PC-9 (cell line): ENCODE data around the gene DKC1. TPM values are rescaled to one million over a fixed set of nuclear protein-coding genes. Genes with fewer than 3 reads are reported as not detected.

Source experiments
- BruUV-seq: library from RNA; stranded (reverse); fragments of 400-500 nt; replicated peaks from 2 replicates; lab custom pipeline; 2021; lab: Mats Ljungman, UMichigan
- CTCF ChIA-PET: fragments of 300-600 bp; sonication (Branson Sonifier 250); formaldehyde crosslinking; loops from one replicate; lab custom pipeline; 2022; ENCODE audit warnings: antibody characterized with exemption; lab: Charles Lee
- POLR2A ChIA-PET: fragments of 300-600 bp; sonication (Branson Sonifier 250); formaldehyde crosslinking; loops from one replicate; lab custom pipeline; 2022; ENCODE audit warnings: antibody characterized with exemption; ENCODE audit not compliant: unreplicated experiment; lab: Charles Lee
- DNase-seq, 2 experiments: peaks; one replicate each; pipeline versions ENCODE4 v3.0.0 to v3.0.0-alpha.2; 2015 to 2022; ENCODE audit warnings: mixed read lengths in 1 of 2
- H2AFZ ChIP-seq: fragments of 200-600 bp; sonication (generic); 2 replicates; pipeline ENCODE4 v1.8.1; 2017; ENCODE audit warnings: antibody characterized with exemption
- H3F3A ChIP-seq: fragments of 200-600 bp; sonication (generic); 2 replicates; pipeline ENCODE4 v1.8.1; 2017; ENCODE audit warnings: antibody characterized with exemption, mild to moderate bottlenecking, low read depth; ENCODE audit not compliant: insufficient read depth
- H3K27ac ChIP-seq: fragments of 200-600 bp; sonication (generic); 2 replicates; pipeline ENCODE4 v1.6.1; 2016; ENCODE audit warnings: mixed run types
- H3K27me3 ChIP-seq: fragments of 200-600 bp; sonication (generic); 2 replicates; pipeline ENCODE4 v1.6.1; 2016; ENCODE audit warnings: low read depth, mixed run types; ENCODE audit not compliant: insufficient read depth
- H3K36me3 ChIP-seq: fragments of 200-600 bp; sonication (generic); 2 replicates; pipeline ENCODE4 v1.6.1; 2016; ENCODE audit warnings: low read depth, mixed run types
- H3K4me1 ChIP-seq: fragments of 200-600 bp; sonication (generic); replicated peaks from 2 replicates; pipeline ENCODE4 v1.6.1; 2016; ENCODE audit warnings: mixed run types; ENCODE audit not compliant: insufficient read depth
- H3K4me2 ChIP-seq: fragments of 200-600 bp; sonication (generic); 2 replicates; pipeline ENCODE4 v1.6.1; 2017; ENCODE audit warnings: mixed run types
- H3K4me3 ChIP-seq: fragments of 200-600 bp; sonication (generic); 2 replicates; pipeline ENCODE4 v1.6.1; 2016; ENCODE audit warnings: mixed run types
- H3K79me2 ChIP-seq: fragments of 200-600 bp; sonication (generic); 2 replicates; pipeline ENCODE4 v1.6.1; 2017; ENCODE audit warnings: low read depth, mixed run types
- H3K9me2 ChIP-seq: fragments of 200-600 bp; sonication (generic); 2 replicates; pipeline ENCODE4 v1.8.1; 2017; ENCODE audit warnings: mild to moderate bottlenecking; ENCODE audit not compliant: insufficient read depth
- H3K9me3 ChIP-seq: fragments of 200-600 bp; sonication (generic); 2 replicates; pipeline ENCODE4 v1.8.1; 2016; ENCODE audit warnings: low read depth; ENCODE audit not compliant: insufficient read depth
- H4K20me1 ChIP-seq: fragments of 200-600 bp; sonication (generic); 2 replicates; pipeline ENCODE4 v1.8.1; 2017; ENCODE audit not compliant: insufficient read depth
- EZH2 ChIP-seq: fragments of 200-600 bp; sonication (generic); IDR thresholded peaks from 2 replicates; pipeline ENCODE4 v1.8.0; 2017; ENCODE audit warnings: antibody characterized with exemption, low read depth
- intact Hi-C: fragments of 100-400 bp; cut with micrococcal nuclease; formaldehyde crosslinking; loops from one replicate; pipeline ENCODE4 v1.10.0; 2022; ENCODE audit not compliant: unreplicated experiment
- total RNA-seq: library from RNA; stranded (reverse); gene quantifications from 2 replicates; pipeline ENCODE4 v1.2.3, GENCODE V29; 2021
- TF ChIP-seq, protein P1 (sequence below): fragments of 200-600 bp; sonication (generic); conservative IDR thresholded peaks from 2 replicates; pipeline ENCODE4 v1.6.1; 2017; ENCODE audit warnings: mixed run types, antibody characterized with exemption, mild to moderate bottlenecking, moderate library complexity

DKC1 gene
- total RNA-seq, 1 experiment from 2014 or later = 101 TPM

DNA sequence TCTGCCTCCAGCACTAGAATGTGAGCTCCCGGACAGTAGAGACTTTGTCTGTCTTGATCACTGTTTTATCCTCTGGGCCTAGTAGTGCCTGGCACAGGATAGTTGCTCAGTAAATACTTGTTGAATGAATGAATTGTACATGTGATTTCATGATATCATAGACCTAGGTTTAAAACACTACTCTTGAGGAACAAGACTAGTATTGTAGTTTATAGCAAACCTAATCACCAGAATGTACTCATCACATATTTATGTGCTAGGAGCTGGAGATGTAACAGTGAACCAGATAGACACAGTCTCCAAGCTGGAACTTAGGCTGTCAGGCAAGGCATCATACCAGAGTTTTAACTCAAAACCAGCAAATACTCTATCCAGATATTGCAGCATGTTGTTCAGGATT, 35.2 kb upstream of the DKC1 start:
- CTCF ChIA-PET = no interaction called here
- no peaks in the 10 kb centered on the region for H3K9me3 ChIP-seq
- H3K9me2 ChIP-seq = no peaks in the 10 kb centered on the region
- H3K4me2 ChIP-seq = no peak overlapping the region
- H3K27ac ChIP-seq = no peak overlapping the region
- POLR2A ChIA-PET = no interaction called here
- DNase-seq = no peak
- no peaks in the 10 kb centered on the region for H3K79me2 ChIP-seq
- intact Hi-C loops = no loop called here
- H3K4me1 ChIP-seq = peaks cover 20% of the 10 kb centered on the region
- TF ChIP-seq, protein P1, sequence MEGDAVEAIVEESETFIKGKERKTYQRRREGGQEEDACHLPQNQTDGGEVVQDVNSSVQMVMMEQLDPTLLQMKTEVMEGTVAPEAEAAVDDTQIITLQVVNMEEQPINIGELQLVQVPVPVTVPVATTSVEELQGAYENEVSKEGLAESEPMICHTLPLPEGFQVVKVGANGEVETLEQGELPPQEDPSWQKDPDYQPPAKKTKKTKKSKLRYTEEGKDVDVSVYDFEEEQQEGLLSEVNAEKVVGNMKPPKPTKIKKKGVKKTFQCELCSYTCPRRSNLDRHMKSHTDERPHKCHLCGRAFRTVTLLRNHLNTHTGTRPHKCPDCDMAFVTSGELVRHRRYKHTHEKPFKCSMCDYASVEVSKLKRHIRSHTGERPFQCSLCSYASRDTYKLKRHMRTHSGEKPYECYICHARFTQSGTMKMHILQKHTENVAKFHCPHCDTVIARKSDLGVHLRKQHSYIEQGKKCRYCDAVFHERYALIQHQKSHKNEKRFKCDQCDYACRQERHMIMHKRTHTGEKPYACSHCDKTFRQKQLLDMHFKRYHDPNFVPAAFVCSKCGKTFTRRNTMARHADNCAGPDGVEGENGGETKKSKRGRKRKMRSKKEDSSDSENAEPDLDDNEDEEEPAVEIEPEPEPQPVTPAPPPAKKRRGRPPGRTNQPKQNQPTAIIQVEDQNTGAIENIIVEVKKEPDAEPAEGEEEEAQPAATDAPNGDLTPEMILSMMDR = no peak
- TF ChIP-seq EZH2 = no peak
- H2AFZ ChIP-seq = no peak overlapping the region
- no TSS peak for BruUV-seq
- no peaks in the 10 kb centered on the region for H3F3A ChIP-seq
- no peaks in the 10 kb centered on the region for H3K27me3 ChIP-seq
- no peak overlapping the region for H3K4me3 ChIP-seq
- no peaks in the 10 kb centered on the region for H4K20me1 ChIP-seq
- H3K36me3 ChIP-seq = no peaks in the 10 kb centered on the region

GRCh38 chrX:154727871-154728270, 34.8 kb upstream of the DKC1 start:
- Histone ChIP-seq H3K4me3 (no peak overlapping the region), H3F3A (peaks cover 3% of the 10 kb centered on the region; the same call in 1 of the 2 replicates), H3K36me3 (no peaks in the 10 kb centered on the region), H3K4me1 (peaks cover 25% of the 10 kb centered on the region), H3K9me3 (no peaks in the 10 kb centered on the region), H4K20me1 (no peaks in the 10 kb centered on the region), H3K27me3 (no peaks in the 10 kb centered on the region), H2AFZ (no peak overlapping the region), H3K9me2 (no peaks in the 10 kb centered on the region), H3K4me2 (no peak overlapping the region), H3K79me2 (no peaks in the 10 kb centered on the region), H3K27ac (no peak overlapping the region)
- TF ChIP-seq EZH2 = no peak
- TF ChIP-seq, protein P1 = no peak
- ChIA-PET CTCF (no interaction called here), POLR2A (no interaction called here)
- intact Hi-C loops = no loop called here
- peak in 1 of 2 experiments; percentile 28 for DNase-seq
- no TSS peak for BruUV-seq

DNA sequence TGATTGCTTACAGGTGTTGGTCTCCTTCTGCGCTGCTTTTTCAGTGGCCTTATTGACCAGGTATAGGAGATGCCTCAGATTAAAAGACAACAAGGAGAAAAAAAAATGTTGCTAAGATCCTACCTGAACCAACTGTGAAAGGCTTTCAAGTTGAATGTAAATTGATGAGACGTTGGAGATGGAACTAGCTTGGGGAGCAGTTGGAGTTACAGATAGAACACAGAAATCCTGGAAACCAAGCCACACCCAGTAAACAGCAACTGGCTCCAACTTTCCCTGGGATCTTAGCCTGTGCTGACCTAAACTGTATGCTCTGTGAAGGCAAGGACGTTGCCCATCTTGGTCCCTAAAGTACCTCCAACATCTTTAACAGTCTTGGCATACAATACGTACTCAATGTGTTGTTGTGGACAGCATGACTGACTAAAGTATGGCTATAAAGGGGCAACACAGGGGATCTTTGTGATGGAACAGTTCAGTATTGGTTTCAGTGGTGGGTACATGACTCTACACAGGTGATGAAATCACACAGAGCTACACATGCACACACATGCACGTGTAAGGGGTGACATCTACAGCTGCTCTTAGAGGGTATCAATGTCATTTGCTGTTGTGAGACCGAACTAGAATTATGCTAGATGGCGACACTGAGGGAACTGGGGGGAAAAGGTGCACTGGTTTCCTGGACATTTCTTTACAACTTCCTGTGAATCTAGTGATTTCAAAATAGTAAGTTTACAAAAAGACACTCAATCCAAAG, 34.1 kb upstream of the DKC1 start:
- BruUV-seq = no TSS peak
- TF ChIP-seq, protein P1 = no peak
- TF ChIP-seq EZH2 = no peak
- Histone ChIP-seq H2AFZ (no peak overlapping the region), H3K4me3 (no peak overlapping the region), H4K20me1 (no peaks in the 10 kb centered on the region), H3K27ac (no peak overlapping the region), H3K4me2 (no peak overlapping the region), H3K79me2 (no peaks in the 10 kb centered on the region), H3K4me1 (peaks cover 30% of the 10 kb centered on the region), H3K27me3 (no peaks in the 10 kb centered on the region), H3F3A (peaks cover 6% of the 10 kb centered on the region; the same call in 1 of the 2 replicates), H3K9me2 (no peaks in the 10 kb centered on the region), H3K36me3 (no peaks in the 10 kb centered on the region), H3K9me3 (no peaks in the 10 kb centered on the region)
- no peak for DNase-seq
- ChIA-PET CTCF (no interaction called here), POLR2A (no interaction called here)
- intact Hi-C loops = no loop called here
